Neural cell (in vitro differentiated cells): ENCODE results near the gene BIRC5. TPM values are rescaled to one million over a fixed set of nuclear protein-coding genes. Genes with fewer than 3 reads are reported as not detected.

Experiments used
- H2AFZ ChIP-seq: fragments of 200-600, 300-800 bp; sonication (generic), shearing (Covaris generic); 2 replicates; pipeline ENCODE4 v1.6.0; 2014; ENCODE audit warnings: low read depth, mild to moderate bottlenecking, antibody characterized with exemption, low read length, moderate library complexity
- H3F3A ChIP-seq: fragments of 200-600 bp; shearing (Covaris generic); 2 replicates; pipeline ENCODE4 v1.6.1; 2016; ENCODE audit warnings: mild to moderate bottlenecking, moderate library complexity, mixed read lengths, antibody characterized with exemption, low read length; ENCODE audit not compliant: insufficient read depth, poor library complexity, severe bottlenecking
- H3K27ac ChIP-seq: fragments of 200-600, 300-800 bp; sonication (generic), shearing (Covaris generic); 2 replicates; pipeline ENCODE4 v1.5.1; 2014; ENCODE audit warnings: mild to moderate bottlenecking, low read length, moderate library complexity
- H3K27me3 ChIP-seq: fragments of 300-800, 200-600 bp; sonication (generic), shearing (Covaris generic); 2 replicates; pipeline ENCODE4 v1.6.0; 2014; ENCODE audit warnings: mild to moderate bottlenecking, low read depth, low read length, moderate library complexity; ENCODE audit not compliant: insufficient read depth
- H3K36me3 ChIP-seq: fragments of 300-800, 200-600 bp; sonication (generic), shearing (Covaris generic); 2 replicates; pipeline ENCODE4 v1.5.1; 2014; ENCODE audit warnings: mild to moderate bottlenecking, antibody characterized with exemption, low read length, moderate library complexity; ENCODE audit not compliant: insufficient read depth
- H3K4me2 ChIP-seq: fragments of 300-800, 200-600 bp; sonication (generic), shearing (Covaris generic); 2 replicates; pipeline ENCODE4 v1.6.0; 2014; ENCODE audit warnings: mild to moderate bottlenecking, low read length
- H3K4me3 ChIP-seq: fragments of 300-800, 200-600 bp; sonication (generic), shearing (Covaris generic); 2 replicates; pipeline ENCODE4 v1.5.1; 2014; ENCODE audit warnings: mild to moderate bottlenecking, low read length, moderate library complexity
- H3K79me2 ChIP-seq: fragments of 200-600 bp; shearing (Covaris generic); replicated peaks from 2 replicates; pipeline ENCODE4 v1.6.0; 2014; ENCODE audit warnings: mild to moderate bottlenecking, low read length, moderate library complexity; ENCODE audit not compliant: insufficient read depth
- H3K9ac ChIP-seq: fragments of 300-800, 200-600 bp; sonication (generic), shearing (Covaris generic); 2 replicates; pipeline ENCODE4 v1.6.1; 2016; ENCODE audit warnings: mild to moderate bottlenecking, low read length, mixed read lengths
- H3K9me2 ChIP-seq: fragments of 200-600 bp; shearing (Covaris generic); 2 replicates; pipeline ENCODE4 v1.6.1; 2016; ENCODE audit warnings: mild to moderate bottlenecking, low read length, mixed read lengths; ENCODE audit not compliant: insufficient read depth
- H3K9me3 ChIP-seq: fragments of 200-600, 300-800 bp; sonication (generic), shearing (Covaris generic); 2 replicates; pipeline ENCODE4 v1.6.1; 2016; ENCODE audit warnings: mild to moderate bottlenecking, mixed run types, low read length, moderate library complexity, mixed read lengths
- H4K20me1 ChIP-seq: fragments of 200-600 bp; shearing (Covaris generic); 2 replicates; pipeline ENCODE4 v1.6.1; 2016; ENCODE audit warnings: mild to moderate bottlenecking, mixed run types; ENCODE audit not compliant: insufficient read depth
- CTCF ChIP-seq: fragments of 450-650 bp; IDR thresholded peaks from 2 replicates; pipeline ENCODE4 v1.5.1; 2014; ENCODE audit warnings: antibody characterized with exemption, mild to moderate bottlenecking, moderate library complexity; ENCODE audit not compliant: poor library complexity, severe bottlenecking
- EP300 ChIP-seq: fragments of 450-650 bp; conservative IDR thresholded peaks from 2 replicates; pipeline ENCODE4 v1.6.1; 2014; ENCODE audit warnings: antibody characterized with exemption, mild to moderate bottlenecking, moderate library complexity; ENCODE audit not compliant: poor library complexity, severe bottlenecking
- EZH2 ChIP-seq: fragments of 200-600, 300-800 bp; shearing (Covaris generic), sonication (generic); IDR thresholded peaks from 2 replicates; pipeline ENCODE4 v1.6.1; 2014; ENCODE audit warnings: antibody characterized with exemption, low read length, borderline replicate concordance, mild to moderate bottlenecking; ENCODE audit not compliant: insufficient read depth, poor library complexity, severe bottlenecking
- MXI1 ChIP-seq: fragments of 450-650 bp; conservative IDR thresholded peaks from 2 replicates; pipeline ENCODE4 v1.6.1; 2014; ENCODE audit warnings: antibody characterized with exemption, mild to moderate bottlenecking; ENCODE audit not compliant: poor library complexity, severe bottlenecking
- POLR2AphosphoS5 ChIP-seq: IDR thresholded peaks from 2 replicates; pipeline ENCODE4 v1.6.1; 2012
- RAD21 ChIP-seq: fragments of 450-650 bp; conservative IDR thresholded peaks from 2 replicates; pipeline ENCODE4 v1.6.1; 2014; ENCODE audit warnings: antibody characterized with exemption, mild to moderate bottlenecking, moderate library complexity
- REST ChIP-seq: IDR thresholded peaks from 2 replicates; pipeline ENCODE4 v1.6.1; 2012; ENCODE audit warnings: borderline replicate concordance
- SMC3 ChIP-seq: fragments of 450-650 bp; conservative IDR thresholded peaks from 2 replicates; pipeline ENCODE4 v1.6.1; 2014; ENCODE audit warnings: antibody characterized with exemption, mild to moderate bottlenecking, moderate library complexity; ENCODE audit not compliant: poor library complexity
- TAF1 ChIP-seq: IDR thresholded peaks from 2 replicates; pipeline ENCODE4 v1.6.1; 2012; ENCODE audit warnings: low read depth
- polyA plus RNA-seq: library from polyadenylated mRNA; depleted of rRNA; stranded (reverse); fragments of >200 nt; gene quantifications from 2 replicates; pipeline ENCODE4 v1.2.3, GENCODE V29; 2014

The BIRC5 gene
- polyA plus RNA-seq, 1 donor from 2014 or later: 1.4 TPM

- H3K36me3 ChIP-seq: no peaks in the 10 kb centered on the region
- H3K9ac ChIP-seq: no peak overlapping the region
- no peak for TF ChIP-seq MXI1
- no peak for TF ChIP-seq SMC3
- TF ChIP-seq RAD21: no peak
- TF ChIP-seq POLR2AphosphoS5: no peak
- no peak for TF ChIP-seq TAF1
- TF ChIP-seq EZH2: no peak
- TF ChIP-seq CTCF: no peak
- no peak for TF ChIP-seq EP300
- no peak for TF ChIP-seq REST
- peaks cover 4% of the 10 kb centered on the region for H3K79me2 ChIP-seq
- no peaks in the 10 kb centered on the region for H3K9me2 ChIP-seq
- no peak overlapping the region for H3K27ac ChIP-seq
- no peak overlapping the region for H3K4me3 ChIP-seq
- no peak overlapping the region for H2AFZ ChIP-seq
- H3F3A ChIP-seq: no peaks in the 10 kb centered on the region
- H4K20me1 ChIP-seq: no peaks in the 10 kb centered on the region
- H3K4me2 ChIP-seq: no peak overlapping the region
- no peaks in the 10 kb centered on the region for H3K9me3 ChIP-seq
- no peaks in the 10 kb centered on the region for H3K27me3 ChIP-seq
Measured at GRCh38 chr17:78184351-78184750, 29.7 kb upstream of the BIRC5 start.

- no peak for TF ChIP-seq TAF1
- no peak for TF ChIP-seq EP300
- TF ChIP-seq RAD21: no peak
- TF ChIP-seq POLR2AphosphoS5: no peak
- no peak for TF ChIP-seq CTCF
- TF ChIP-seq MXI1: no peak
- H3K9me3 ChIP-seq: no peaks in the 10 kb centered on the region
- H3K36me3 ChIP-seq: no peaks in the 10 kb centered on the region
- peaks cover 4% of the 10 kb centered on the region for H3K79me2 ChIP-seq
- H4K20me1 ChIP-seq: no peaks in the 10 kb centered on the region
- no peaks in the 10 kb centered on the region for H3F3A ChIP-seq
- no peak overlapping the region for H2AFZ ChIP-seq
- no peak overlapping the region for H3K4me2 ChIP-seq
- no peaks in the 10 kb centered on the region for H3K27me3 ChIP-seq
- H3K9ac ChIP-seq: no peak overlapping the region
- no peaks in the 10 kb centered on the region for H3K9me2 ChIP-seq
- H3K4me3 ChIP-seq: no peak overlapping the region
- no peak overlapping the region for H3K27ac ChIP-seq
Measured at GRCh38 chr17:78184868-78185267, 29.2 kb upstream of the BIRC5 start.
